Measurements from ENCODE around the gene MEI1.
A peak's percentile ranks its signal among the peaks of the same experiment; 100 is the strongest.

The MEI1 gene

GRCh38 chr22:41746567-41747400 lies 47.5 kb downstream of the MEI1 start:
- DNase-seq: peak; percentile 69

DNA sequence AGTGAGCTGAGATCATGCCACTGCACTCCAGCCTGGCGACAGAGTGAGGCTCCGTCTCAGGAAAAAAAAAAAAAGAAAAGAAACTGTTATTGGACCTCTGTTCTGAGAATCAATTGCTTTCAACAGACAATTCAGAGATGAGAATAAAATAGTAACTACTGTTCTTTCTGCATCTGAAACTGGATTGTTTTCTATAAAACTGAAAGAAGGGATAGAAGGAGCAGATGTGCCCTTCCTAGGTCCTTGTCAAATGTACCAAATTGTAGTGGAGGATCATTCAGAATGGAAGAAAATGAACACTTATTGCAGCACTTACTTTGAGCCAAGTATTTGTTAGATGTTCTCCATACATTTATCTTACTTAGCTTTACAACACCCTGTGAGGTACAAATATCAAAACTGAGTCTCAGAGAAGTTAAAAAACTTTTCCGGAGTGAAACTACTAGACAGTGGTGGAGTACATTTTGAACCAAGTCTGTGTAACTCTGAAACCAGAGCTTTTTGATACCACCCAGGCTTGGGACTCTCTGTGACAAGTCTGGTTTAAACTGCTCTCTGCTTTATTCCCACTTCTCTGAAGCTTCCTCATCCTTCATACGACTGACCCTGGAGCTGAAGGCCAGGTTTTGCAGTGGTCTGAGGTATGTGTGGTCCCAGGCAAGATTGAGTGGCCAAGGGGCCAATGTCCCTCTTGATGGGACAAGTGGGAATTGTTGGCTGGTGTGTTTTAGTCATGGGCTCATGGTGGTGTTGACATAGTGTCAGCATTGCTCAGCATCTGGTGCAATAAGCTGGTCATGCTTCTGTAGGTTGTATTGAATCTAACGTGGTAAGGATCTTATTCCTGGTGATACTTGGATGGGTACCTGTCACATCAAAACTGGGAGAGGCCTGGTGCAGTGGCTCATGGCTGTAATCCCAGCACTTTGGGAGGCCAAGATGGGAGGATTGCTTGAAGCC lies 53.0 kb downstream of the MEI1 start:
- no peak for DNase-seq

DNA sequence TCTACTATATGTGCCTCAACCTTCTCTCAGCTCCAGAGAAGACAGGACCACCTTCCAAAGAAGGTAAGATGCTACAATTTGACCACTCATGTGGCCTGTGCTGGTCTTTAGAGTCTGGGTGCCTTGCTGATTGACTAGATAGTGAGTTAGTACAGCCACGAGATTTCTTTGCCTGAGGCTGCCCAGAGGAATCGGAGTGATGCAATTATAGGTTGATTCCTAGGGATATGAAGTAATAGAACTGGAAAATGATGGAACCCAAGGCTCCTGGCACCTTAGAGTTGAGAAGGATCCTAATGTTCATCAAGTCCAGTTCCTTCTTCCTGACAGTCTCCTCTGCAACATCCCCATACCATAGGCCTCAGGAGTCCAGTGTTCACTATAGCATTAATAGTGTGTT lies 54.7 kb downstream of the MEI1 start:
- DNase-seq: no peak

DNA sequence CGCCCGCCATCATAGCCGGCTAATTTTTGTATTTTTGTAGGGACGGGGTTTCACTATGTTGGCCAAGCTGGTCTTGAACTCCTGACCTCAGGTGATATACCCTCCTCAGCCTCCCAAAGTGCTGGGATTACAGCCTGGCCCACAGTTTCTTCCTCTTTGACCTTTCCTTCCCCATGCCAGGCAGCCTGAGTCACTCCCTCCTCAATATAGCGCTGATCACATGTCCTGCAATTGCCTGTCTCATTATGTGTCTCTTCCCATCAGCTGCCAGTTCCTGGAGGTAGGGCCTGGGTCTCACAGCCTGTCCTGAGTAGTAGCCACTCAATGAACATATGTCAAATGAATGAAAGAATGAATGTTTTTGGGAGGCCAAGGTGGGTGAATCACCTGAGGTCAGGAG lies 58.2 kb downstream of the MEI1 start:
- no peak for DNase-seq

DNA sequence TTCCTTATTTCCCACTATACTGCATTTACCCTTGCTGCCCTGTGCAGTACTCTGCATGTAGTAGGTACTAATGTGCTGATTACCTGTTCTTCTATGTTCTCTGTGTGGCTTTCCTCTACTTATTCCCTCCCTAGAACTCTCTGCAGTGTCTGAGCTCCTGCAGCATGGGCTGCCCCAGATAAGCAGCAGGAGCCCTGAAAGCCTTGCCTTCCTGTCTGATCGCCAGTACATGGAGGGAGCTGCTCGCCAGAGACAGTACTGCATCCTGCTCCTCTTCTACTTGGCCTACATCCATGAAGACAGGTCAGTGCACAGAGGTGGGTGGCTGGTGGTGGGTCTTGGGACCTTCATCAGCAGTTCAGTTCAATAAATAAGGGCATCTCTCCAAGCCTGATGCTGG lies 58.9 kb downstream of the MEI1 start:
- DNase-seq: no peak

DNA sequence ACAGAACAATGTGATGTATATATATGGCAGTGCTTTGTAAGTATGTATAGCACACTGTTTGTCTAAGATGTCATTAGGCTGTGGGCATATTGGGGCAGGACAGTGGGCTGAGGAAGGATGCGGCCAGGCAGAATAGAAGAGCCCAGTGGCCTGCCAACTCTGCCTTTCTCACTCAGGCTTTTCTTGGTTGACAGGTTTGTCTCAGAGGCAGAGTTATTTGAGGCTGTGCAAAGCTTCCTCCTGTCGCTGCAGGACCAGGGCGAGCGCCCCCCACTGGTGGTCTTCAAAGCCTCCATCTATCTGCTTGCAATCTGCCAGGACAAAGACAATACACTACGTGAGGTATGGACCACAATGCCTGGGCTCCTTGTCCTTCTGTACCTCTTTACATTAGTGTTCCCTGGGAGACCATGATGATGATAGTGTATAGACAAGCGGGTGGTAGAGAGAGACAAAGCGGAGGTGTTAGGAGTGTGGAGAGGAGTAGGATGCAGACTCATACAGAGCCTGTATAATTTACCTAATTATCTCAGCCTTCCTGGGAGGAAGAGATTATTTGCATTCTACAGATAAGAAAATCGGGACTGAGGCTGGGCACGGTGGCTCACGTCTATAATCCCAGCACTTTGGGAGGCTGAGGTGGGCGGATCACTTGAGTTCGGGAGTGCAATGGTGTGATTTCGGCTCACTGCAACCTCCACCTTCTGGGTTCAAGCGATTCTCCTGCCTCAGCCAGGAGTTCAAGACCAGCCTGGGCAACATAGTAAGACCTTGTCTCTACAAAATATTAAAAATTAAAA lies 63.9 kb downstream of the MEI1 start:
- DNase-seq: peak; percentile 33

GRCh38 chr22:41766476-41766875 lies 67.2 kb downstream of the MEI1 start:
- DNase-seq: no peak

DNA sequence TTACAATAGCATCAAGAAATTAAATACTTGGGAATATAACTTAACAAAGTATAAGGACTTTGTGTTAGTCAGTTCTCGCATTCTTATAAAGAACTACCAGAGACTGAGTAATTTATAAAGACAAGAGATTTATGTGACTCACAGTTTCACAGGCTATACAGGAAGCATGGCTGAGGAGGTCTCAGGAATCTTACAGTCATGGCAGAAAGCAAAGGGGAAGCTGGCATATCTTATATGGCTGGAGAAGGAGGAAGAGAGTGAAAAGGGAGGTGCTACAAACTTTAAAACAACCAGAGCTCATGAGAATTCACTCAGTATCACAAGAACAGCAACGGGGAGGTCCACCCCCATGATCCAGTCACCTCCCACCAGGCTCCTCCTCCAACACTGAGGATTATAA lies 69.1 kb downstream of the MEI1 start:
- DNase-seq: no peak

DNA sequence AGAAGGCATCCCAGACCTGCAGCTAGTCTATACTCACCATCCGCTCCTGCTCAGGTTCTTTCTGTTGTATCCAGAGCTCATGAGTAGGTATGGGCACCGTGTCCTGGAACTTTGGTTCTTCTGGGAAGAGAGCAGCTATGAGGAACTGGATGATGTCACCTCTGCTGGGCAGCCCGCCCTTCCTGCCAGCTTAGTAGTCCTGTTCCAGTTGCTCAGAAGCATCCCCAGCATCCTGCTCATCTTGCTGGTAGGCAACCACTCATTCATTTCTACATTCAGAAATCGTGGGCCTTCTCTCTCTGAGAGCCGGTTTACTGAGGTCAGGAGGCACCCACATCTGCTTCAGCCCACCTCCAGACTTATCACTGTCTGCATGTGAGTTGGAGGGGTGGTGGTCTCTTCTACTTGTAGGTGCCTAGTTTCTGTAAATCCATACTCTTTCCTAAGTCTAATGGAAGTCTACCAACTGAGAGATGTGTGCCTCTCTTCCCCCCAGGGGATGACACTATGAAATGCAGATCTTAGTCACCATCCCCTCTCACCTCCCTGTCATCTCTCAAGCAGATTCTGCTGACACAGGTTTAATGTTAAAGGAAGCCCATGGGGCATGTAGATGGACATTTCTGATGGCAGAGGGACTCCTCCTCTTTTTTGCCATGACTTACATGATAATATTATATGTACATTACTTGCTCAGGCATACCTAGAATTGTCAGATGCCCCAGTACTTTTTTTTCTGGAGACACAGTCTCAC lies 71.6 kb downstream of the MEI1 start:
- no peak for DNase-seq

DNA sequence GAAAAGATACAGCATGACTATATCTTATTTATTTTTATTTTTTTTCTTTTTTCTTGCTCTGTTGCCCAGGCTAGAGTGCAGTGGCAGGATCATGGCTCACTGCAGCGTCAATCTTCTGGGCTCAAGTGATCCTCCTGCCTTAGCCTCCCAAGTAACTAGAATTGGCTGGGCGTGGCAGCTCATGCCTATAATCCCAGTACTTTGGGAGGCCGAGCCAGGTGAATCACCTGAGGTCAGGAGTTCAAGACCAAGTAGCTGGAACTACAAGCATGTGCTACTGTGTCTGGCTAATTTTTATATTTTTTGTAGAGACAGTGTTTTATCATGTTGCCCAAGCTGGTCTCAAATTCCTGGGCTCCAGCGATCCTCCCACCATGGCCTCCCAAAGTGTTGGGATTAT lies 72.9 kb downstream of the MEI1 start:
- DNase-seq: no peak

- no peak for DNase-seq
Measured at GRCh38 chr22:41772645-41773044, 73.3 kb downstream of the MEI1 start.

GRCh38 chr22:41775338-41775737 lies 76.0 kb downstream of the MEI1 start:
- DNase-seq: no peak

DNA sequence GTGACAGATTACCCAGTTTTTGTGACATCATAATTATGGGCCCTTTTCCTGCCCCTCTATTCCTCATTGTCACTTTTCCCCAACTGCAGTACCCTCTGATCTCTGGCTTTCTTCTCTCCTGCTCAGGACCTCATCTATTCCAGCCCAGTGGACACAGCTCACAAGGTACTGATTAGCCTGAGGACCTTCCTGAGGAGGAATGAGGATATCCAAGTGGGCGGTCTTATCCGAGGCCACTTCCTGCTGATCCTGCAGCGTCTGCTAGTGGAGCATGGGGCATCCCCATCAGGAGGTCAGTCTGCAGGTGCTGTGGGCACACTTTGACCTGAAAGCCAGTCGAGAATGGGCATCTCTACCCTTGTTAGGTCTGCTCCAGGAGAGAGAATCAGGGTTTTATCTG lies 76.7 kb downstream of the MEI1 start:
- no peak for DNase-seq

- no peak for DNase-seq
Measured at GRCh38 chr22:41776381-41776780, 77.1 kb downstream of the MEI1 start.

GRCh38 chr22:41777749-41778425 lies 78.6 kb downstream of the MEI1 start:
- DNase-seq: no peak

DNA sequence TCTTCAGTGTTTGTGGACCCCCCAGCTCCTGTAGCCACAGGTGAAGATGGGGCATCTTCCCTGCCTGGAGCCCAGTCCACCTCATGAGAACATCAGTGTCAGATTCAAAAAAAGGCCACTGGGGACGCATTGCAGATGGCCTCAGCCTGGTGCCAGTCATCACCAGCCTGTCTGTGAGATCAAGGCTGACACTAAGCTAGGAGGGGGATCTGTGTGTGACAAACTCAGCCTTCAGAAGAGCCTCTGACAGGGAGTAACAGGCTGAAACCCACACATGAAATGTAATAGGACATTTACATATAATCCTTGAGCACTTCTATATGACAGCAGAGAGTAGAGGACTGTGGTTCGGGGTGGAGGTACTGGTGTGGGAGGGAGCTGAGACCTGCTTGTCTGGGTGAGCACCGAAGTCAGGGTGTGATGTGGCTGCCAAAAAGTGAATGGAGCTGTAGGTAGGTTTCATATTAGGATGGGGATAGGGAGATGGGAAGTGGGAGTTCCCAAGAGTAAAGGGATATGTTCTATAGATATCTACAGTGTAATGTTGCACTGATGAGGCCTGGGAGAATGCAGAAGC lies 80.7 kb downstream of the MEI1 start:
- no peak for DNase-seq

DNA sequence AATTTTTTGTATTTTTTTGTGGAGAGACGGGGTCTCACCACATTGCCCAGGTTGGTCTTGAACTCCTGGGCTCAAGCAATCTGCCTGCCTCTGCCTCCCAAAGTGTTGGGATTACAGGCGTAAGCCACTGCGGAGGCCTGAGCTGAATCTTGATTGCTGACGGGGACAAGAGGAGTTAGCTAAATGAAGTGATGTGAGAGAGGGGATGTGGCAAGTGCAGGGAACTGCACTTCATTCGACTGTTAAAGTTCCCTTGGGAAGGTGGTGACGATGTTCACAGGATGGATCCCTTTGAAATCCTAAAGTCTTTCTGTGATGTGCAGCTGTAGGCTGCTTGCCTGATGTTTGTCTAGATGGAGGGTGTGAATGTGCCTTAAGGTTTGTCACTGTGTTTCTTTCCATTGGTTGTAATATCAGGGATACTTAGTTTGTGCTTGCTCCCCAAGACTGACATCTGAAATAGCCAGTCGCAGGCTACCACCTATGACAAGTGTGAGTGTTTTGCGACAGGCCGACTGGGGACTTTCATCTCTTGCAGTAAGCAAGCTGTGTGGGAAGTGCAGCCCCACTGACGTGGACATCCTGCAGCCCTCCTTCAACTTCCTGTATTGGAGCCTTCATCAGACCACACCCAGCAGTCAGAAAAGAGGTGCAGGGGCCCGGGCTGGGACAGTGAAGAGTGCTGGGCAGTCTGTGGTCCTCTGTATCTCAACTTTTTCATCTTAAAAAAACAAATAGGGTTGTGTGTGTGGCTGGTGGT lies 81.6 kb downstream of the MEI1 start:
- peak; percentile 97 for DNase-seq

DNA sequence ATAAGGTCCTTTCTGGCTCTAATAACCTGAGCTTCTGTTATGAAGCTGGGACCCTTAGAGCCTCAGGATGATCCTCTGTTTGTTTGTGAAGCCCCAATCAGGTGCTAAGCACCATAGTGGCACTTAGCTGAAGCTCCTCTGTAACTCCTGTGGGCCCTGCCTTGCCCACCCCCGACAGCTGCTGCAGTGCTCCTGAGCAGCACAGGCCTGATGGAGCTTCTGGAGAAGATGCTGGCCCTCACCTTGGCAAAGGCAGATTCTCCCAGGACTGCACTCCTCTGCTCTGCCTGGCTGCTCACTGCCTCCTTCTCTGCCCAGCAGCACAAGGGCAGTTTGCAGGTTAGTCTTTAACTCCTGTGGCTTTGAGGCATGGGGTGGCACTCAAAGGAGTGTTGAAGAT lies 82.2 kb downstream of the MEI1 start:
- no peak for DNase-seq

GRCh38 chr22:41782316-41782715 lies 83.0 kb downstream of the MEI1 start:
- DNase-seq: peak; percentile 51

- no peak for DNase-seq
Measured at GRCh38 chr22:41782751-41783150, 83.4 kb downstream of the MEI1 start.

- no peak for DNase-seq
Measured at GRCh38 chr22:41787331-41787730, 88.0 kb downstream of the MEI1 start.
